Upper lobe of left lung (tissue), 4 donors: Measurements from ENCODE around the gene PRKCH.

Experiments
- CTCF ChIP-seq, 6 experiments: fragments of 450-650 bp in 4 of 6; fragments of 200-600 bp in 2 of 6; sonication (generic) in 2 of 6; IDR thresholded peaks; one replicate each; pipeline ENCODE4 v1.5.1; 2016 to 2019; ENCODE audit warnings: antibody characterized with exemption in 6 of 6
- EP300 ChIP-seq, 4 donors: sonication (generic); formaldehyde crosslinking; IDR thresholded peaks; one replicate each; pipeline ENCODE4 v1.5.1; 2017; ENCODE audit warnings: antibody characterized with exemption in 4 of 4, control low read depth in 2 of 4
- POLR2A ChIP-seq, 4 donors: fragments of 450-650 bp; IDR thresholded peaks; one replicate each; pipeline ENCODE4 v1.5.1; 2016 to 2017; ENCODE audit warnings: antibody characterized with exemption in 4 of 4, mild to moderate bottlenecking in 2 of 4
- POLR2AphosphoS5 ChIP-seq, 2 donors: sonication (generic); formaldehyde crosslinking; IDR thresholded peaks; one replicate each; pipeline ENCODE4 v1.5.1; 2017; ENCODE audit warnings: antibody characterized with exemption in 2 of 2

- no peak for TF ChIP-seq CTCF (IDR thresholded peaks at IDR 0.05)
- TF ChIP-seq EP300 (IDR thresholded peaks at IDR 0.05): no peak
- TF ChIP-seq POLR2A (IDR thresholded peaks at IDR 0.05): peak in 1 of 4 donors; percentile 27
- TF ChIP-seq POLR2AphosphoS5 (IDR thresholded peaks at IDR 0.05): no peak
These were observed 152.6 kb downstream of the PRKCH start for GRCh38 chr14:61474015-61474414.
